ENCODE measurements around the gene RAP1GAP.
A peak's percentile ranks its signal among the peaks of the same experiment; 100 is the strongest.

The RAP1GAP gene

GRCh38 chr1:21669258-21670058 lies at the start of gene RAP1GAP:
TSS of gene RAP1GAP (minus strand) at chr1:21669357. CDS start at chr1:21620032, 49,325 bp downstream.
- peak; percentile 20 for DNase-seq

- no peak for DNase-seq
These were observed 47.0 kb upstream of the RAP1GAP start for GRCh38 chr1:21716169-21716568.

GRCh38 chr1:21707891-21708290 lies 38.7 kb upstream of the RAP1GAP start:
- no peak for DNase-seq

GRCh38 chr1:21707086-21707840 lies 38.1 kb upstream of the RAP1GAP start:
- DNase-seq = no peak

GRCh38 chr1:21706151-21706835 lies 37.1 kb upstream of the RAP1GAP start:
- no peak for DNase-seq

- DNase-seq = no peak
These were observed 36.3 kb upstream of the RAP1GAP start for GRCh38 chr1:21705303-21705980.

GRCh38 chr1:21704145-21704544 lies 35.0 kb upstream of the RAP1GAP start:
- no peak for DNase-seq

GRCh38 chr1:21703318-21703963 lies 34.3 kb upstream of the RAP1GAP start:
- peak; percentile 25 for DNase-seq

- no peak for DNase-seq
These were observed 33.6 kb upstream of the RAP1GAP start for GRCh38 chr1:21702780-21703179.

- no peak for DNase-seq
These were observed 32.2 kb upstream of the RAP1GAP start for GRCh38 chr1:21701401-21701800.

- no peak for DNase-seq
These were observed 30.9 kb upstream of the RAP1GAP start for GRCh38 chr1:21700094-21700493.

GRCh38 chr1:21696931-21697330 lies 27.8 kb upstream of the RAP1GAP start:
- DNase-seq = no peak

GRCh38 chr1:21693732-21694131 lies 24.6 kb upstream of the RAP1GAP start:
- DNase-seq = no peak

GRCh38 chr1:21691739-21692138 lies 22.6 kb upstream of the RAP1GAP start:
- no peak for DNase-seq

GRCh38 chr1:21689661-21690372 lies 20.7 kb upstream of the RAP1GAP start:
- DNase-seq = no peak

GRCh38 chr1:21687081-21687529 lies 17.9 kb upstream of the RAP1GAP start:
- DNase-seq = no peak

GRCh38 chr1:21685946-21686678 lies 17.0 kb upstream of the RAP1GAP start:
- DNase-seq = no peak

GRCh38 chr1:21681426-21681825 lies 12.3 kb upstream of the RAP1GAP start:
- no peak for DNase-seq

GRCh38 chr1:21680918-21681317 lies 11.8 kb upstream of the RAP1GAP start:
- no peak for DNase-seq

- no peak for DNase-seq
These were observed 11.2 kb upstream of the RAP1GAP start for GRCh38 chr1:21680381-21680780.

- DNase-seq = no peak
These were observed 8.0 kb upstream of the RAP1GAP start for GRCh38 chr1:21677168-21677567.
